GM19324 (cell line): ENCODE results near the gene ANKRD12.

Experiments used
- ATAC-seq: cut with Tn5 transposase; IDR thresholded peaks from one replicate; pipeline ENCODE4 v1.9.1; 2021; ENCODE audit warnings: mild to moderate bottlenecking, moderate library complexity; ENCODE audit not compliant: unreplicated experiment, low FRiP score

ANKRD12 gene

GRCh38 chr18:9278028-9278427, 141.4 kb downstream of the ANKRD12 start:
- ATAC-seq: no peak

DNA sequence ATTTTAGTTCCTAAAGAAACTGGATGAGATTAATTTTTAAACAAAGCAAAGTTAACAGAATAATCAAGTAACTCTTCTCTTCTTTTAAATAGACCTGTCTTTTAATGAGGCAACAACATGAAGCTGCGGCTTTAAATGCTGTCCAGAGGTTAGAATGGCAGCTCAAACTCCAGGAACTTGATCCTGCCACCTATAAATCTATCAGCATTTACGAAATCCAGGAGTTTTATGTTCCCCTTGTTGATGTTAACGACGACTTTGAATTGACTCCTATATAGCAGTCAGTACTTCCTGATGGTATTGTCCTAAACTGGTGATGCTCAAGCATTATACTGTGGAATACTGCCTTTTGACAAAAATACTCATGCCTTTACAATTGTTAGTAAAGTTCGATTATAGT, 144.3 kb downstream of the ANKRD12 start:
- ATAC-seq: no peak

- ATAC-seq: no peak
Observed at GRCh38 chr18:9281780-9282179, 145.2 kb downstream of the ANKRD12 start.

DNA sequence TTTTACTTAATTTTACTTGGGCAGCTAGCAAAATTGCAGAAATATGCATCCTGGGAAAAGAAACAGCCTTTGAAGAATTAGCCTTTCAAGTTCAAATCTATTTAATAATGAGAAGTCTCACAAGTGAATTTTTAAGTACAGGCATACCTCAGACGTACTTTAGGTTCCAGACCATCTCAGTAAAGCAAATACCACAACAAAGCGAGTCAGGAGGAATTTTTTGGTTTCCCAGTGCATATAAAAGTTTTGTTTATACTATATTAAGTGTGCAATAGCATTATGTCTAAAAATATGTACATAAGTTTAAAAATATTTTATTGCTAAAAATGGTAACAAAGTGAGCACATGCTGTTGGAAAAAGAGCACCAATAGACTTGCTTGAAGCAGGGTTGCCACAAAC, 147.2 kb downstream of the ANKRD12 start:
- ATAC-seq: no peak

- ATAC-seq: no peak
Observed at GRCh38 chr18:9285604-9286003, 149.0 kb downstream of the ANKRD12 start.

GRCh38 chr18:9287036-9287435, 150.5 kb downstream of the ANKRD12 start:
- ATAC-seq: no peak

DNA sequence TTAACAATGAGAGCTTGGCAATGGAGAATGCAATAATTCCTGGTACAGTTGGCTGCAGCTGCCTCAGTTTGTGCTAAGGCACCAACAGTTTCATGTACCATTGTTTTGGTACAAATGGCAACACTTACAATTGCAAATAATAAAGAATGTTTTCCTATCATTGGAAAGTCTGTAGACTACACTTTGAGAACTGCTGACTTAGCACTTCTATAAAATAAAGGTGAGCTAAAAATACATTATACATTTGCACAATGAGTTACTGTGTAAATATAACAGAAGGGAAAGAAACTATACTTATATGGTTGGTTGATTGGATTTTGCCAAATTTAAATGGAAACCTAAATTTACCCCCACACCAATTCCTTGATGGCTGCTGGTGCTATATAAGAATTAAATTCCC, 153.1 kb downstream of the ANKRD12 start:
- no peak for ATAC-seq

DNA sequence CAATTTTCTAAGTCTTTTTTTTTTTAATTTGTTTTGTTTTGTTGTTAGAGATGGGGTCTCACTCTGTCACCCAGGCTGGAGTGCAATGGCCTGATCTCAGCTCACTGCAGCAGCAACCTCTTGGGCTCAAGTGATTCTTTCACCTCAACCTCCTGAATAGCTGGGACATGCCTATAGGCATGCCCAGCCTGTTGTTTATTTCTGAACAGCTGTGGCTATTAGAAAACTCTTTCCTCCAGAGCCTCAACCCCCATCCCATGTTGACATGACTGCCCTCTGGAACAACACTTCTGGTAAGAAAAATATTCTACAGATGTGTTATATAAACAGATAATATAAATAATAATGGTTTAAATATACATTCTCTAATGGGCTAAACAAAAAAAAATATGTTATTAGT, 153.6 kb downstream of the ANKRD12 start:
- ATAC-seq: no peak

DNA sequence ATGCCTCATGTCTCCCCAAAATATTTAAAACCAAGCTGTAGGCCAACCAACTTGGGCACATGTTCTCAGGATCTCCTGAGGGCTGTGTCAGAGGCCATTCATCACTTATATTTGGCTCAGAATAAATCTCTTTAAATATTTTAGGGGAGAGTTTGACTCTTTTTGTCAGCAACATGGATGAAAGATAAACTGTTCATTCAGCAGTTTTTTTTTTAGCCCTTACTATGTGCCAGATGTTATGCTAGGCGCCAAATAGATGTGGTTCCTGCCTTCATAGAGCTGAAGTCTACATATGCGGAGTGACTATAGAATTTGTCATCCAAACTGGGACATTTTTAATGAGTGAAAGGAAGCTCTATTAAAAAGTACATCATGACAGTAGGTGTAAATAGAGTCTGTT, 155.5 kb downstream of the ANKRD12 start:
- no peak for ATAC-seq

DNA sequence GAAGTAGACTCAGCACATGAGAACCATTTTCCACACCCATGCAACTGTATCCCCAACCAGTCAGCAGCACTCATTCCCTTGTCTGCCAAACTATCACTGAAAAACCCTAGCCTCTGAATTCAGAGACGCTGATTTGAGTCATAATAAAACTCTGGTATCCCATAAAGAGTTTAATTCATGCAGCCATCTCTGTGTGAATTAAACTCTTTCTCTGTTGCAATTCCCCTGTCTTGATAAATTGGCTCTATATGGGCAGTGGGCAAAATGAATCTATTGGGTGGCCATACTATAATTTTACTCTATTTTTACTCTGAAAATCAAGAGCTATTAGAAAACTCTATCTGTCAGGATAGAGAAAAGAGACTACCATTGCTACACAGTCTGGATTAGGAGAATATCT, 157.4 kb downstream of the ANKRD12 start:
- no peak for ATAC-seq

DNA sequence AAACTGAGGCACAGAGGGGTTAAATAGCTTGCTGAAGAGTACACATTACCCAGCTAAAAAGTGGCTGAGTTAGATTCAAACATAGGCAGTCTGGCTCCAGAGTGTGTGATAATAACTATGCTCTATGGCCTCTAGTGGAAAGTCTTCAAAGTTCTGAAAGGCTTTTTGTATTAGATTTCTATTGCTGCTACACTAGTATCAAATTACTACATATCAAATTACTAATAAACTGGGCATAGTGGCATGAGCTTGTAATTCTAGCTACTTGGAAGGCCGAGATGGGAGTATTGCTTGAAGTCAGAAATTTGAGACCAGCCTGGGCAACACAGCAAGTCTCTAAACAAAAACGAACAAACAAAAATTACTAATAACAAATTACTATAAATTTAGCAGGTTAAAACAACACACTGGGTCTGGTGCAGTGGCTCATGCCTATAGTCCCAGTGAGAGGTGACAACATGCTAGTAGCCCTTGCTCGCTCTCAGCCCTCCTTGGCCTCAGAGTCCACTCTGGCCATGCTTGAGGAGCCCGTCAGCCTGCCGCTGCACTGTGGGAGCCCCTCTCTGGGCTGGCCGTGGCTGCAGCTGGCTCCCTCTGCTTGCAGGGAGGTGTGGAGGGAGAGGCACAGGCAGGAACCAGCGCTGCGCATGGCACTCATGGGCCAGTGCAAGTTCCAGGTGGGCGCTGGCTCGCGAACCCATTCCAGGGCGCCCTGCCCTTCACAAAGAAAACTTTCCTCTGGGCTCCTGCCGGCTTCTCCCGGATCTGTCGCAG, 159.8 kb downstream of the ANKRD12 start:
- ATAC-seq: no peak

GRCh38 chr18:9297007-9297393, 160.4 kb downstream of the ANKRD12 start:
- no peak for ATAC-seq

GRCh38 chr18:9304388-9305070, 167.9 kb downstream of the ANKRD12 start:
- no peak for ATAC-seq

DNA sequence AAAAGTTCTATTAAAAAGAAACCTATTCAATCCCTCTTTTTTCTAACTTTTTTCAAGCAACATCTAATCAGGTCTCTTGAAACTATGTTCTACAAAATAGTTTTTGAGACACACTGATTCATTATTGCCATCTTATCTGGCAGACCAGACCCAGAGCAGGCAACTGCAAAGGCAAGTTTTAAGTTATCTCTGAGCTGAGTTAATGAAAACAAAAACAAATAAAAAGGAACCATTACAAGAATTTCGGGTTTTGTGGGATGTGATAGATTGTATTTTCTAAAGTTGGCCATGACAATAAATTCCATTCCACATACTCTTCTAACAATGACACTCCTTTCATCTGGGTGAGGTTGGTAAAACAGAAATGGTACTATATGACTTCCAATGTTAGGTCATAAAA, 182.8 kb downstream of the ANKRD12 start:
- no peak for ATAC-seq

DNA sequence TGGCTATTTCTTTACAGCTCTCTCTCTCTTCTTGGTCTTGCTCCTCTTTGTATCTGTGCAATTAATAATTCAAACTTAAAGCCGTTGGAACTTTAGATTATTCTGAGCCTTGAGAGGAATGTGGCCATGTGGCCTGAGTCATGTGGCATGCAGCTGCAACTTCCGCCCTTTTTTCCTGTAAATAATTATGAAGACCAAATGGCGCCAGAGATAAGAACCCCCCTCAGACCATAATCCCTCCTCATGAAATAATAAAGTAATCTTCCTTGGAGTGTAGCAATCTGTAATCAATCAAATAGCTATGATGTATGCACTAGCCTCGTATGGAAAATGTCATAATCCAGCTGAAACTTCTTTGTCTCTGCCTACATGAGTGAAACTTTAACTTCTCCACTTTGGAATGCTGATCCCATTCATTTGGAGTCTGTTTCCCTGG, 184.5 kb downstream of the ANKRD12 start:
- ATAC-seq: no peak

DNA sequence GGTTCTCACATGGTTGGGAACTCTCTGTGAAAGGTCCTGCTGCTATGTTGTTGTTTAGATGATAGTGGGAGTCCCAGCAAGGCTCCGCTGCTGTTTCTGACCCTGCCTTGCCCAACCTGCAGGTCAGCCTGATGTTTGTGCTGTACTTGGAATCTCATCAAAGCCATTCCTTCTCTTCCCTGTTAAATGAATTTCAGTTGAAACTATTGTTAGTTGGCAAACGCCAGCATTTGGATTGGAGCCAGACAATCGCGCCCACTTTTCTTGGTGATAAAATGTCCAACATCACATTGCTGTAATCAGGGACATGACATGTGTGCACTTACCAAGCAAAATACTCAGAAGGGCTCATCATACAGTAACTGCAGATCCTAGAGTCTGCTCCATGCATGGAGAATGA, 185.2 kb downstream of the ANKRD12 start:
- no peak for ATAC-seq

DNA sequence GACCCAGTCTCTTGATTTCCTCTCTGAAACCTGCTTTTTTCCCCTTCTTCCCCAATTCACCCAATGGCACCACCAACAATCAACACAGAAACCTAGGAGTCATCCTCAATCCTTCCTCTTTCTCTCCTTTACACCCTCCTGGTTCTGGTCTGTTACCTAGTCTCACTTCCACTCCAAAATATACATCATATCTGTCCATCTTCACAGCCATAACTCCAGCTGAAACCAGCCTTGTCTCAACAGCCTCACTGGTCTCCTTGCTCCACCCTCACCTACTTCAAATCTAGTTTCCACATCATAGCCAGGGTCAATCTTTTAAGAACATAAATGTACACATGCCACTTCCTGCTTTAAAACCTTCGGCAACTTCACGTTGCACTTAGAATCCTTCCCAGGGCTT, 186.2 kb downstream of the ANKRD12 start:
- ATAC-seq: no peak

DNA sequence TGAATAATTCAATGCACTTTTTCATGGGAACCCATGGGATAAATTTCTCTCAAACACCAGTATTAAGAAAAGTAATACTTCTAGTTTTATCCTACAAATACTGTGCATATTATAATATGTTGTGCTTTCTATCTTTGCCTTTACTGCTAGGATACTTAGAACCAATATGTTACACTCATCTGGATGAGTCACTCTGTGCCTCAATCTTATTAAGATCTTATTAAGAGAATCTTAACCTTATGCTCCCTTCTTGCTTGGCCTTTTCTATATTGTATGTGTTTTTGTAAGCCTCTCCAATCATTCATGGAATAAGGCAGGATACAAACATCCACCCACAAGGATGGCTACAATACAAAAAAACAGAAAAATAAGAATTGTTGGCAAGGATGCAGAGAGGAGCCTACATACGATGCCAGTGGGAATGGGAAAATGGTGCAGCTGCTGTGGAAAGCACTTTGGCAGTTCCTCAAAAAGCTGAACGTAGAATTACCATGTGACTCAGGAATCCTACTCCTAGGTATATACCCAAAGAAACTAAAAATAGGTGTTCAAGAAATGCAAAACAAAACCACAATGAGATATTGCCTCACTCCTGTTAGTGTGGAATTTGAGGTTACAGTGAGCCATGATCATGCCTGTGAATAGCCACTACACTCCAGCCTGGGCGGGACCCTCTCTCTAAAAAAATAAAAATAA, 187.3 kb downstream of the ANKRD12 start:
- no peak for ATAC-seq

DNA sequence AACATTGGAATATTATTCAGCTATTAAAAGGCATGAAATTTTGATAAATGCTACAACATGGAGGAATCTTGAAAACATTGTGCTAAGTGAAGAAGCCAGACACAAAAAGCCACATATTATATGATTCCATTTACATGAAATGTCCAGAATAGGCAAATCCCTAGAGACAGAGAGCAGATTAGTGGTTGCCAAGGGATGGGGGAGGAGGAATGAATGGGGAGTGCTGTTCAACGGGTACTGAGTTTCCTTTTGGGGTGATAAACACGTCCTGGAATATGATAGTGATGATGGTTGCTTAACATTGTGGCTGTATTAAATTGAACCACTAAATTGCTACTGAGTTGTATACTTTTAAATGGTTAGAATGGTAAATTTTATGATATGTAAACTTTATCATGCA, 189.1 kb downstream of the ANKRD12 start:
- no peak for ATAC-seq

DNA sequence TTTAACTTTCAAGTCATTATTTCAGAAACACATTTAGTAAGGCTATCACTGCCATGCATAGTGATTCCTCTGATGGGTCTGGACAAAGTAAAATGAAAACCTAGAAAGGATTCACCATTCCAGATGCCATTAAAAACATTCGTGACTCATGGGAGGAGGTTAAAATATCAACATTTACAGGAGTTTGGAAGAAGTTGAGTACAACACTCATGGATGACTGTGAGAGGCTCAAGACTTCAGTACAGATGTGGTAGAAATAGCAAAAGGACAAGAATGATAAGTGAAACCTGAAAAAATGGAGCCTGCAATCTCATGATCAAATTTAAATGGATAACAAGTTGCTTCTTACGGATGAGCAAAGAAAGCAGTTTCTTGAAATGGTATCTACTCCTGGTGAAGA, 192.2 kb downstream of the ANKRD12 start:
- ATAC-seq: no peak

- no peak for ATAC-seq
Observed at GRCh38 chr18:9329471-9329870, 192.9 kb downstream of the ANKRD12 start.

GRCh38 chr18:9330419-9330818, 193.8 kb downstream of the ANKRD12 start:
- ATAC-seq: no peak
